Subcutaneous adipose tissue (tissue), 4 donors: ENCODE data around the gene NFE2L3. TPM values are rescaled to one million over a fixed set of nuclear protein-coding genes. Genes with fewer than 3 reads are reported as not detected.

Experiments
- total RNA-seq, 4 donors: library from RNA; depleted of rRNA; stranded (reverse); fragments of >200 nt; gene quantifications; one replicate each; pipeline ENCODE4 v1.1.0, GENCODE V29; 2016
- TF ChIP-seq, protein P1 (sequence below): fragments of 450-650 bp; IDR thresholded peaks from one replicate; pipeline ENCODE4 v1.5.1; 2016; ENCODE audit warnings: low read depth, mild to moderate bottlenecking, control low read depth, antibody characterized with exemption, moderate library complexity

The NFE2L3 gene
- total RNA-seq, 4 donors from 2014 or later = 6.6 to 11.1 (median 8.6) TPM

- TF ChIP-seq, protein P1, sequence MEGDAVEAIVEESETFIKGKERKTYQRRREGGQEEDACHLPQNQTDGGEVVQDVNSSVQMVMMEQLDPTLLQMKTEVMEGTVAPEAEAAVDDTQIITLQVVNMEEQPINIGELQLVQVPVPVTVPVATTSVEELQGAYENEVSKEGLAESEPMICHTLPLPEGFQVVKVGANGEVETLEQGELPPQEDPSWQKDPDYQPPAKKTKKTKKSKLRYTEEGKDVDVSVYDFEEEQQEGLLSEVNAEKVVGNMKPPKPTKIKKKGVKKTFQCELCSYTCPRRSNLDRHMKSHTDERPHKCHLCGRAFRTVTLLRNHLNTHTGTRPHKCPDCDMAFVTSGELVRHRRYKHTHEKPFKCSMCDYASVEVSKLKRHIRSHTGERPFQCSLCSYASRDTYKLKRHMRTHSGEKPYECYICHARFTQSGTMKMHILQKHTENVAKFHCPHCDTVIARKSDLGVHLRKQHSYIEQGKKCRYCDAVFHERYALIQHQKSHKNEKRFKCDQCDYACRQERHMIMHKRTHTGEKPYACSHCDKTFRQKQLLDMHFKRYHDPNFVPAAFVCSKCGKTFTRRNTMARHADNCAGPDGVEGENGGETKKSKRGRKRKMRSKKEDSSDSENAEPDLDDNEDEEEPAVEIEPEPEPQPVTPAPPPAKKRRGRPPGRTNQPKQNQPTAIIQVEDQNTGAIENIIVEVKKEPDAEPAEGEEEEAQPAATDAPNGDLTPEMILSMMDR = no peak
Measured at GRCh38 chr7:26156451-26157420, 4.7 kb downstream of the NFE2L3 start.

DNA sequence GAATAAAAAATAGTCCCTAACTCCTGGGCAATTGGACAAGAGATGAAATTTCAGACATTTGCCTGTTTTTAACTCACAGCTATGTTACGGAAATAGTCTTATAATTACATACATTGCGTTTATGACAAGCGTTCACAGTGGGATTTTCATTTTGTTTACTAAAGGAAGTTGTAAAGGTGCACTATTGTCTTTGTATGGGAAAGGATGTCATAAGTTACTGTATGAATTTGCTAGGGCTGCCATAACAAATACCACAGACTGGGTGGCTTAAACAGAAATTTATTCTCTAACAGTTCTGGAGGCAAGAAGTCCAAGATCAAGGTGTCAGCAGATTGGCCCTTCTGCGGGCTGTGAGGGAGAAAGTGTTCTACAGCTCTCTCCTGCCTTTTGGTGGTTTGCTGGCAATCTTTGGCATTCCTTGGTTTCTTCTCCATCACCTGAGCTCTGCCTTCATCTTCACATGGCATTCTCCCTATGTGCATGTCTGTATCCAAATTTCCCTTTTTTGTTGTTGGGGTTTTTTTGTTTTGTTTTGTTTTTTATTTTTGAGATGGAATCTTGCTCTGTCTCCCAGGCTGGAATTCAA is 5.6 kb downstream of the NFE2L3 start:
- TF ChIP-seq, protein P1 = no peak

DNA sequence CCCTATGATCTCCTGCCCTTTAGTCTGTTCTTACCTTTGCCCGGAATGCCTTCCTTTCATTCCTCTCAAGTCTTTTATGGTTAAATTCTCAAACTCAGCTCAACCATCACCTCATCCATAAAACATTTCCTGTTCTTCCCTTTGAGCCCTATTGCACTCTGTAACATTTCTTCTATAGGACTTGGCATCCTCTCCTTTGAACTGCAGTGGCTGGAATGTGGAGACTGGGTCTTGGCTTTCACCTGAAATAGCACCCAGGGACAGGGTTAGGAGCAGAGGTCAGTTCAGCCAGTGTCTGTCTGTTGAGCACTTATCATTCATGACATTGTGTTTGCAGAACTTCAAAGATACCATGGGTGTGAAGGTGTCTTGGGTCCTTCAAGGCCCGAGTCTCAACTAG is 7.2 kb downstream of the NFE2L3 start:
- TF ChIP-seq, protein P1 = no peak

DNA sequence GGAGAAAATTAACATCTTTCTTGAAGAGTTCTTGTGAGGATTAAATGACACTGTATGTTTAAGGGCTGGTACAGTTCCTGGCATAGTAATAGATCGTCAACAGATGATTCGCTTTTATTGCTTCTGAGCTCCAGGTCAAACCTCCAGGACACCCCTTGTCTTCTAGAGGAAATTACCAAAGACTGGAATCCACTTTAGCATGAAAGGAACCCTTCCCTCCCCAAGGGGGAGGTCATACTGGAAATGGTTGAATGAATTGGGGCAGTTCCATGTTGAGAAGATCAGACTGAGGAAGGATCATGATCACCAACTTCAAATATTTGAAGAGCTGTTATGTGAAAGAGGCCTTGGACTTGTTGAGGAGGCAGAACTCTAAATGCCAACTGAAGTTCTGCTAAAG is 8.9 kb downstream of the NFE2L3 start:
- TF ChIP-seq, protein P1 = no peak

DNA sequence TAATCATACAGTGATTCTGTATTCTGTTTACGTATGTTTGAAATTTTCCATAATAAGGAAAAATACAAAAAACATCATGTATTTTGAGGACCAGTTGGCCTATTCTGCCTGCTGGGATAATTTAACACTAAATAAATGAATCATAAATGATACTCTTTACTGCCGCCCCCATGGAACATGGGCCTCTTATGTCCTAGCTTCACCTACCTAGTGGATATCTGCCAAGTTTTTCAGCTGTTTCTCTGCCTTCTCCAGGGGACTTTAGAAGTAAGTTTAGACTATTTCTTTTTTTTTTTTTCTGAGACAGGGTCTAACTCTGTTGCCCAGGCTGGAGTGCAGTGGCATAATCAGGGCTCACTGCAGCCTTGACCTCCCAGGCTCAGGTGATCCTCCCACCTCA is 10.4 kb downstream of the NFE2L3 start:
- TF ChIP-seq, protein P1 = no peak

- TF ChIP-seq, protein P1 = no peak
Measured at GRCh38 chr7:26165950-26166683, 14.1 kb downstream of the NFE2L3 start.
